NCI-H345 treated with DMSO at 0.1 percent for 48 hours (cell line): Measurements from ENCODE around the gene SPTBN2.
"Not testable (repeated sequence)": the region's sequence is repeated elsewhere in the genome, so short reads cannot be mapped to it uniquely, and the experiment has no call there.

Experiments
- DNase-seq: peaks from one replicate; lab custom pipeline; 2025; ENCODE audit not compliant: unreplicated experiment; lab: John Stamatoyannopoulos, UW

Gene SPTBN2

DNA sequence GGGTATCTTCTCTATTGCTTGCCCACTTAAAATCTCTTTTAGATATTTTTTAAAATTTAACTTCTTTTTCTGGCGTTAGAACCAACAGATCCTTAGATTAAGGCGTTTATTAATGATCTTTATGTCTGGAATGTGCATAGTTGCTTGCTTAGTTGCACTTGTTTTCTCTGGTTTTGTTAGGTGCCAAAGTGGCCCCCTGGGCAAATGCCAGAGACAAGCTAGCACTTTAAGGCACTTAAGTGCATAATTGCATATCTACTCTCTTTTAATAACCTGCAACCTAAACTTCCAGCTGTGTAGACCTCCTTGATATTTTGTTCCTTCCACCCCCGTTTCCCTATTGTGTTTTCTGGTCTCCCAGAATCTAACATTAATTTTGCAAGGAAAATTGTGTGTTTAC, 87.2 kb downstream of the SPTBN2 start:
- DNase-seq: no peak

DNA sequence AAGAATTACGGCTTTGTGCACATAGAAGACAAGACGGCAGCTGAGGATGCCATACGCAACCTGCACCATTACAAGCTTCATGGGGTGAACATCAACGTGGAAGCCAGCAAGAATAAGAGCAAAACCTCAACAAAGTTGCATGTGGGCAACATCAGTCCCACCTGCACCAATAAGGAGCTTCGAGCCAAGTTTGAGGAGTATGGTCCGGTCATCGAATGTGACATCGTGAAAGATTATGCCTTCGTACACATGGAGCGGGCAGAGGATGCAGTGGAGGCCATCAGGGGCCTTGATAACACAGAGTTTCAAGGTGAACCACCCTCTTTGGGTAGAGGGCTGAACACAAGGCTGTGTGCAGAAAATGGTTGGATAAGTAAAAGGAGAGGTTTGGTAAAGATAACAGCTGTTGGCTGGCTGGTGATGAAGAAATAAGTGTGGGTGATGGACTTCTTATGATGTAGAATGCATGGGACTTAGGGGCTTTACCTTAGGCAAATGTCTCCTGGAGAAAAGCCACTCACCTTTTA, 89.1 kb downstream of the SPTBN2 start:
- DNase-seq: not testable (repeated sequence)

DNA sequence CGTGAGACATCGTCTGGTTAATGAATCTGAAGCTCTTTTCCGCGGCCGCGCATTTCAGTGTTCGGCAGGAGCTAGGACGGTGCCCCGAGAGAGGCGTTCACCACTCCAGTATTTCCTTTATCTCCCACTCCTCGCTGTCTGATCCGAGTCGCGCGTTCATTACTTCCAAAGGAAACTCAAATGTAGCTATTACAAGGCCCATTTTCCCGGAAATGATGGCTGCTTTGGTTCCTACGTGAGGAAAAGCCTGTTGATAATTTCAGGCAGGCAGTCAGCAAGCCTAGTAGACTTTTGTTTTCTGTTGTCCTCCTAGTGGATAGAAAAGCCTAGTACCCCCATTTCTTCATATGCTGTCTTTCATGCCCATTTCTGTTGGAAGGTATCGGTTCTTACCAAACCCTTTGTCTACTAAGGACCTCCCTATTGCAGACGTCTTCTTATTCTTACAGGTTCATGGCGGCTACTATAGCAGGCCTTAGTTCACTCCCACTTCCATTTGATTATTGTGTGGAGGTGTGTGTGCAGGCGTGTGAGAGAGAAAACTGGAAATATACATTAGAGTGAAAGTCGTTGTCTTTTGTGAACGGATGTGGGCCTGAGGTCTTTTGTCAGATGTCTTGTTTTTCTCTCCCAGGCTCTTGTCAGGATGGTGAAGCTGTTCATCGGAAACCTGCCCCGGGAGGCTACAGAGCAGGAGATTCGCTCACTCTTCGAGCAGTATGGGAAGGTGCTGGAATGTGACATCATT, 89.8 kb downstream of the SPTBN2 start:
- no peak for DNase-seq

DNA sequence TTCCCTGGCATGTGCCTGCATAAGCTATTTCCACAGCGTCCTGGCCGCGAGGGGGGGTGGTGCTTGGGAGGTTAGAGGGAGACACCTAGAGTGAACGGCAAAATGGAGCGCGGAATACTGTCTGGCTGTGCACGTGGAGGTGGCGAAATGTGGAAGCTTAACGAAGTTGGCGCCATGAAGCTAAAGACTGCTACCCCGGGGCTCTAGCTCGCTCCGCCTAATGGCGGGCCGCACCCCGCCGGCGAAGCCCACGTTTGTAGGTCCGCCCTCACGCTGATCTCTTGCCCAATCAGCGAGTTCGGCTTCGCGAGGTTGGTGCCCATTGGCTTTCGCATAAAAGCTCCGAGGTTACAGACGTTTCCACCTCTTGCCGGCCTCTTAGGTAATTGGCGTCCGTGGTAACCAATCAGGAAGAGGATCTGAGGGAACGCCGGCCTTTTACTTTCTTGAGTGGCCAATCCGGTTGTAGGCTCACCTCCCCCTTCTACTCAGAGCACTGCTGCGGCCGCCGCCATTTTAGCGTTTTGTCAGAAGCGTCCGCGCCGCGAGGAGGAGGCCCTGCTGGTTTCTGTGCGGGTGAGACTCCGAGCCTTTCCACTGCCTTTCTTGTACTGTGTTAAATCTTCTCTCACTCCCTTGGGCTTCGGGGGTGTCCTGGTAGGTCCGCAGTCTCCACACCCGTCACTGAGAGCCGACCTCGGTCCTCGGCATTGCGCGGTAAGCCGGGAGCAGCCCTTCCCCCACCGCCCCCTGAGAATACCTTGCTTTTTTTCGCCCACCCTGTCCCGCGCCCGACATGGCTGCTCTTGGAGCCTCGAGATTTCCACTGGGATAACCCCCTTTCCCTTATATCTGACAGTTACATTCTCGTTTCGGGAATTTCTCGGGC, 90.6 kb downstream of the SPTBN2 start, which contains the start of gene RBM4:
TSS of gene RBM4 (plus strand) at position 527 of the 889 bp plus-strand sequence. CDS start 1,009 bp downstream, outside the sequence.
- peak; percentile 99 for DNase-seq

DNA sequence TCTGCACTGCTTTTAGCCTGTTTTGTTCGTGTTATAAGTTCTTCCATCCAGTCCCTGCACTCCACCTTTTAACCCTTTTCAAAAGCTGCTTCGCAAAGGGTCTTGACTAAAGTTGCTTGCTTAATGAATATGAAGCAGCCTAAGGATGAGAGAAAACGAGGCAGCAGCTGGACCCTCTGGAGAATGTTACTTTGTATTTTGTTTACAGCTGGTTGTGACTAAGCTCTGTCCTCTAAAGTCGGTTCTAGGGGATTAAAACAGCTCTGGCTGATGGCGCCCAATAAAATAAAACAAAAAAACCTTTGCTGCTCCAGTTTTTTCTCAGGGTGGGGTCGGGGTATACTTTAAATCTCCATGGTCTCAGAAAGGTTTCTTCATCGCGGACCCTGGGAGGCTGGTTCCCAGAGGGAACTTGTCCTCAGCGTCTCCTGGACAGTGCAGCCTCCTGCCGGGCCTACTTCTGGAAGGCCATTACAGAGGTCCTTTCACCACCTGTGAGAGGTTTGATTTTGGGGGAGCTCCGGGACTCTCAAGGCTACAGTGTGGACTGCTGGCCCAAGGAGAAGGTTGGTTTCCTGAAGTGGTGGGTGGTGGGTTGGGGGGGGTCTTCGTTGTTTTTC, 91.3 kb downstream of the SPTBN2 start:
- no peak for DNase-seq

DNA sequence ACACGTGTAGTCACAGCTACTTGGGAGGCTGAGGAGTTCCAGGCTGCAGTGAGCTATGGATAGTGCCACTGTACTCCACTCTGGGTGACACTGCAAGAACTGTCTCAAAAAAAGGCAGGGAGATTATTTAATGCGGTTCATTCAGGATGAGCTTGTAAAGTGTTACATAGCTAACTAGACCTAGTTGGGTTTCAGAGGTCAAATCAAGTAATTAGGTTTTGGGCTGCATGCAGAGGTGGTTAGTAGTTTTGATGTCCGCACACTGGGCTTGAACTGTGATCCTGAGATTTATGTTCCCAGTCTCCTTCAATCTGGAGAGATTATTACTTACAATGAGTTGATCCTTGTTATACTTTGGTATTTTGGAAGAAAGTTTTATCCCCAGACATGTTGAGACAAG, 92.6 kb downstream of the SPTBN2 start:
- no peak for DNase-seq
